ENCODE measurements around the gene MTHFR.
A peak's percentile ranks its signal among the peaks of the same experiment; 100 is the strongest.

The MTHFR gene

DNA sequence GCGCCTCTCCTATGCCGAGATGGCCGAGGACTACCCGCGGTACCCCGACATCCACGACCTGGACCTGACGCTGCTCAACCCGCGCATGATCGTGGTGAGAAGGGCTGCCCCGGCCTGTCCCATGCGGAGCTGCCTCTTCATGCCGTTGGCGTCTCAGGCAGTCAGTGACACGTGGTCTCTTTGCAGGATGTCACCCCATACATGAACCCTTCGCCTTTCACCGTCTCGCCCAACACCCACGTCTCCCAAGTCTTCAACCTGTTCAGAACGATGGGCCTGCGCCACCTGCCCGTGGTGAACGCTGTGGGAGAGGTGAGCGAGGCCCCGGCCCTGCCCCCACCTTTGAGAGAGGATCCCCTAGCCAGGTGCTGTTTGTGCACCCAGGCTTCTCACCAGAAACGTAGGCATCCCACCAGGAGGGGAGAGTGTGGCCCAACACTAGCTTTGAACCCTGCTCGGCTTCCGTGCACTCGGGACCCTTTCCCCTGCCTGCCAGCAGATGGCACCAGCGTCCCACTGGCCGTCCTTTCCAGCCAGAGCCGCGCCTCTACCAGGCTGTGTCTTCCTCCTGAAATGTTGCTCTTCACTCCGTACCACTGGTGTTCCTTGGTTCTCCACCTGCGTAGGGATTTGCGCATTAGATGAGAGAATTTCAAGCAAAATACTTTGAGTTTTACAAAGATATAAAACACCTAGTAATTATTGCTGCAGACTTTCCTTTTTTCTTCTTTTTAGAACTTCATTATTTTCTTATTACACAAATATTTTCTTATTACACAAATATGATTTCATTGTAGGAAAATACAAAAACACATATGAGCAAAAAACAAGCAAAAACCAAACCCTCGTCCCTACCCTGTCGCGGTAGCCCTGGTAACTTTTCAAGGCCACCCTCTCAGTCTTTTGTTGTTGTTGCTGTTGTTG is 32.8 kb upstream of the MTHFR start:
- no peak overlapping the region for H3K4me3 Mint-ChIP-seq
- peaks cover 58 to 65% of the 10 kb centered on the region in 2 donors for H3K36me3 Mint-ChIP-seq
- peaks cover 27 to 46% of the 10 kb centered on the region in 2 donors for H3K4me1 Mint-ChIP-seq
- peak; percentile 77 to 82 for ATAC-seq (replicated peaks)
- peak overlapping the region; percentile 80 for H3K27ac Mint-ChIP-seq
- H3K9me3 Mint-ChIP-seq: no peaks in the 10 kb centered on the region
- H3K27me3 Mint-ChIP-seq: no peaks in the 10 kb centered on the region
- peak; percentile 53 for DNase-seq

GRCh38 chr1:11837767-11838348 is 32.1 kb upstream of the MTHFR start:
- DNase-seq: no peak
- no peaks in the 10 kb centered on the region for H3K27me3 Mint-ChIP-seq
- peaks cover 25 to 38% of the 10 kb centered on the region in 2 donors for H3K4me1 Mint-ChIP-seq
- H3K36me3 Mint-ChIP-seq: peaks cover 53 to 63% of the 10 kb centered on the region in 2 donors
- ATAC-seq (replicated peaks): no peak
- no peak overlapping the region for H3K4me3 Mint-ChIP-seq
- H3K27ac Mint-ChIP-seq: peak overlapping the region; percentile 2
- H3K9me3 Mint-ChIP-seq: no peaks in the 10 kb centered on the region

- Mint-ChIP-seq H3K4me1 (peaks cover 21 to 31% of the 10 kb centered on the region in 2 donors), H3K4me3 (no peak overlapping the region), H3K9me3 (no peaks in the 10 kb centered on the region), H3K27me3 (no peaks in the 10 kb centered on the region), H3K36me3 (peaks cover 52 to 64% of the 10 kb centered on the region in 2 donors), H3K27ac (no peak overlapping the region)
- no peak for ATAC-seq (replicated peaks)
- no peak for DNase-seq
Observed at GRCh38 chr1:11836955-11837766, 31.4 kb upstream of the MTHFR start.

DNA sequence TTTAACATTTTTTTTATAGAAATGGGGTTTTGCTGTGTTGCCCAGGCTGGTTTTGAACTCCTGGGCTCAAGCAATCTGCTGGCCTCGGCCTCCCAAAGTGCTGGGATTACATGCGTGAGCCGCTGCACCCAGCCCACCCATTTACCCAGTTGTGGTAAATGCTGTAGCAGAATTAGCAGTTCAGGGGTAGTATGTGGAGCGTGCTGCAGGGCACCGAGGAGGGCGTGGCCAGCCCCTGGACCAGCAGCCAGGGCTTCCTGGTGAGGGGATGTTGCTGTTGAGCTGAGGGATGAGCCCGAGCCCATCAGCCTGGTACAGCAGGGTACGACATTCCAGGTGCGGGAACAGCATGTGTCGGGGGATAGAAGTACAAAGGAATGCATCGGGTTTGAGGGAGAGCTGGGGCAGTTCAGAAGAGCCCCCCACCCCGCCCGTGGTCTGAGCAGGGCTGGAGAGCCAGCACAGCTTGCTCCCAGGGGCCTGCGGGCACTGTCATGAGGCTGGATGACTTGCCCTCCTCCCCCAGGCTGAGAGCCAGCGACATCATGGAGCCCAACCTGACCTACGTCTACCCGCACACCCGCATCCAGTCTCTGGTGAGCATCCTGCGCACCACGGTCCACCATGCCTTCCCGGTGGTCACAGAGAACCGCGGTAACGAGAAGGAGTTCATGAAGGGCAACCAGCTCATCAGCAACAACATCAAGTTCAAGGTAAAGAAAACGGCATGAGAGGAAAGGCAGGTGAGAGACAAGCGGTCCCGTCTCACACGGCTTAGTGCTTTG is 29.9 kb upstream of the MTHFR start:
- Mint-ChIP-seq H3K4me3 (no peak overlapping the region), H3K27me3 (no peaks in the 10 kb centered on the region), H3K27ac (peak overlapping the region; percentile 56), H3K9me3 (no peaks in the 10 kb centered on the region), H3K4me1 (peaks cover 7 to 16% of the 10 kb centered on the region in 2 donors), H3K36me3 (peaks cover 41 to 48% of the 10 kb centered on the region in 2 donors)
- no peak for ATAC-seq (replicated peaks)
- no peak for DNase-seq

GRCh38 chr1:11833900-11834299 is 28.1 kb upstream of the MTHFR start:
- Mint-ChIP-seq H3K36me3 (peaks cover 41 to 46% of the 10 kb centered on the region in 2 donors), H3K27ac (peak overlapping the region; percentile 7), H3K27me3 (no peaks in the 10 kb centered on the region), H3K9me3 (no peaks in the 10 kb centered on the region), H3K4me3 (no peak overlapping the region), H3K4me1 (peaks cover 6 to 15% of the 10 kb centered on the region in 2 donors)
- DNase-seq: no peak
- no peak for ATAC-seq (replicated peaks)

DNA sequence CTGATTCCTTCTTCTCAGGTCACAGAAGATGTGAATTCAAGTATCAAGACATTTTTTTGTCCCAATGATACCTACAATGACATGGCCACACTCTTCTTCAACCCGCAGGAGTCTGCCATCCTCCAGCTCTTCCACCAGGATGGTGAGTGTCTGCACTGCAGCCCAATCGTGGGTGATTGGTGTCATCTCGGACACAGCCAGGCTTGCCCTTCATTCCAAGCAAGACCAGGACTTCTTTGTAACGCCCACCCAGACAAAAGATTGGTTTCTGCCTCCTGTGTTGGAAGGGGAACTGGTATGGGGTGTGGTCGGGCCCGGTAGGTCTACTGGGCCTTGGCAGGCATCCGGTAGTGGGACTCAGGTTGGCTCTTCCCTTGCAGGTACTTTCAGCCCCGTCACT is 27.7 kb upstream of the MTHFR start:
- DNase-seq (no peak), ATAC-seq (replicated peaks) (no peak)
- H3K4me3 Mint-ChIP-seq: no peak overlapping the region
- peaks cover 40 to 46% of the 10 kb centered on the region in 2 donors for H3K36me3 Mint-ChIP-seq
- no peak overlapping the region for H3K27ac Mint-ChIP-seq
- no peaks in the 10 kb centered on the region for H3K27me3 Mint-ChIP-seq
- H3K4me1 Mint-ChIP-seq: peaks cover 3 to 12% of the 10 kb centered on the region in 2 donors
- no peaks in the 10 kb centered on the region for H3K9me3 Mint-ChIP-seq

DNA sequence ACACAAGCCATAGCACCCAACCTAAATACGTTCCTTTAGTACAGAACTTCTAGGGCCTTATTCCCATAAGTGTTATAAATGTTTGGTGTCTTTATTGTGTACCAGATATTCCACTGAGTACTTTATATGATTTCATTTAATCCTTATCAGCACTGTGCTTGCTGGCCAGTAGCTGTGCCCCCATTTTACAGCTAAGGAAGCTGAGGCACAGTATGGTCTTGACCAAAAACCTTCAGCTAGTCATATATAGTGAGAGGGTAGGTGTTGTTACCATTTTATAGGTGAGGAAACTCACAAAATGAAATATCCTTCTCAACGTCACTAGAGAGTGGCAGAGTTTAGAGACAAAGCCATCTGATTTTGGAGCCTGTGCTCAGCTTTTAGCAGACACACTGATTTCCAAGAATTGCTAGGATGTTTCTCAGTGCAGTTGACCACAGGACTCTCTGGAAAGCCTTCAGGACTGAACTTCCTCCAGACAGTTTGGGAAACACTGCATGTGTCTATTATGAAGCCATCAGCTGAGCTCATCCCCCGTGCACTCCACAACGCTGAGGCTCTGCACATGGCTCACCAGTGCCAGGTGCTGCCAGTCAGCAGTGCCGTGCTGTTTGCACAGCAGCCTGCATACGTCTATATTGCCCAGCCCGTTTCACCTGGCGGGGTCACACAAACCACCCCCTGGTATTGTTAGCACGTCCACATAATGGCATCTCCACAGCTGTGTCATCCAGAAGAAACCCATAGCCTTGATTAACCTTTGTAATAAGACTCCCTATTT is 26.4 kb upstream of the MTHFR start:
- no peaks in the 10 kb centered on the region for H3K9me3 Mint-ChIP-seq
- H3K4me3 Mint-ChIP-seq: no peak overlapping the region
- H3K27me3 Mint-ChIP-seq: no peaks in the 10 kb centered on the region
- H3K4me1 Mint-ChIP-seq: peaks cover 2 to 6% of the 10 kb centered on the region in 2 donors
- DNase-seq: no peak
- peak overlapping the region; percentile 37 for H3K27ac Mint-ChIP-seq
- ATAC-seq (replicated peaks): no peak
- peaks cover 40 to 46% of the 10 kb centered on the region in 2 donors for H3K36me3 Mint-ChIP-seq

DNA sequence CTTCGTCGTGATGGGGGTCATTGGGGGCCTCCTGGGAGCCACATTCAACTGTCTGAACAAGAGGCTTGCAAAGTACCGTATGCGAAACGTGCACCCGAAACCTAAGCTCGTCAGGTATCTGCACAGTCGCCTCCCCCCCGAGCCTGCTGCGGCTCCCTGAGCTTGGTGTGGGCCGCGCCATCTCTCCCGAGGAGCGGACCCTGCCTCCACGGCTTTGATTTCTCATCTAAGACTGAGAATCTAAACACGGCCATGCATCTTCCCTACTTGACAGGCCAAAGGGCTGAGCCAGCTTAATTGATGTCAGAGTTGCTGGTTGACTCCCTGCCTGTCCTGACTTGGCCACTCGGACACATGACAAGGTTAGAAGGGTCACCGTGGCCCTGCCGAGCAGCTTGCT is 22.7 kb upstream of the MTHFR start:
- Mint-ChIP-seq H3K27me3 (no peaks in the 10 kb centered on the region), H3K36me3 (peaks cover 38 to 53% of the 10 kb centered on the region in 2 donors), H3K4me3 (peak overlapping the region in 1 of 2 donors; percentile 33), H3K4me1 (peaks cover 1 to 6% of the 10 kb centered on the region in 2 donors), H3K27ac (peak overlapping the region; percentile 62), H3K9me3 (no peaks in the 10 kb centered on the region)
- no peak for ATAC-seq (replicated peaks)
- no peak for DNase-seq

DNA sequence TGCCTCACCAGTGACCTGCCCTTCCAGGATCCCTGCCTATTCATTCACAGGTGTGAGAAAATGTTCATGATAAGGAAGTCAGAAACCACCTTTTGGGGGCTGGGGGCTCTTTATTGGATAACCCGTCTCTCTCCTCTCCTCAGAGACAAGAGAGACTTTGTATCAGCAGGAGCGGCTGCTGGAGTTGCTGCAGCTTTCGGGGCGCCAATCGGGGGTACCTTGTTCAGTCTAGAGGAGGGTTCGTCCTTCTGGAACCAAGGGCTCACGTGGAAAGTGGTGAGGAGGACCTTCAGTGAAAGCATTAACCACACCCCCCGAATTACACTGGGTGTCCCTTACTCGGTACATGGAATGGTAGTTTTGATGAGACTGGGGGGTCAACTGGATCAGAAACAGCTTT is 21.2 kb upstream of the MTHFR start:
- Mint-ChIP-seq H3K36me3 (peaks cover 40 to 50% of the 10 kb centered on the region in 2 donors), H3K4me3 (no peak overlapping the region), H3K9me3 (no peaks in the 10 kb centered on the region)

DNA sequence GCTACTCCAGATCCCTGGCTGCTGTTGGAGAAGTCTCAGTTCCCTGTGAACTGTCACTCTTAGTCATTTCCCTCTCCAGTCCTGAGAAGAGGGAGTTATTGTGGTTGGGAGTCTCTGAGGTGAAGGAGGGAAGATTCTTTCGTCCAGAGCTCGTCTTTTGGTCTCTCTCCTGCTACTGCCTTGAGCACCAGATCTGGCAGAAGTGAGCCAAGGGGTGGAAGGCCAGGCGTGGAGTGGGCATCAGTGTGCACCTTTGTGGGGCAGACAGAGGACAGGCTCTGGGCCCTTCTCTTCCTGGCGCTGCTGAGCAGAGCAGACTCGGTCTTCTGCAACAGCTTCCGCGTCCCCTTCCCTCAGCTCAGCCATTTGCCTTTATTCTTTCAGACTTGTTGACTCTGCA is 19.4 kb upstream of the MTHFR start:
- Mint-ChIP-seq H3K4me3 (no peak overlapping the region), H3K27me3 (no peaks in the 10 kb centered on the region), H3K36me3 (peaks cover 45 to 64% of the 10 kb centered on the region in 2 donors), H3K9me3 (no peaks in the 10 kb centered on the region), H3K4me1 (peaks cover 4 to 14% of the 10 kb centered on the region in 2 donors), H3K27ac (no peak overlapping the region)
- ATAC-seq (replicated peaks) (no peak), DNase-seq (no peak)

More for the DNA sequence above, 21.2 kb upstream of the MTHFR start:
- H3K4me1 Mint-ChIP-seq: peaks cover 4 to 6% of the 10 kb centered on the region in 2 donors
- DNase-seq (no peak), ATAC-seq (replicated peaks) (no peak)
- no peak overlapping the region for H3K27ac Mint-ChIP-seq
- H3K27me3 Mint-ChIP-seq: no peaks in the 10 kb centered on the region

DNA sequence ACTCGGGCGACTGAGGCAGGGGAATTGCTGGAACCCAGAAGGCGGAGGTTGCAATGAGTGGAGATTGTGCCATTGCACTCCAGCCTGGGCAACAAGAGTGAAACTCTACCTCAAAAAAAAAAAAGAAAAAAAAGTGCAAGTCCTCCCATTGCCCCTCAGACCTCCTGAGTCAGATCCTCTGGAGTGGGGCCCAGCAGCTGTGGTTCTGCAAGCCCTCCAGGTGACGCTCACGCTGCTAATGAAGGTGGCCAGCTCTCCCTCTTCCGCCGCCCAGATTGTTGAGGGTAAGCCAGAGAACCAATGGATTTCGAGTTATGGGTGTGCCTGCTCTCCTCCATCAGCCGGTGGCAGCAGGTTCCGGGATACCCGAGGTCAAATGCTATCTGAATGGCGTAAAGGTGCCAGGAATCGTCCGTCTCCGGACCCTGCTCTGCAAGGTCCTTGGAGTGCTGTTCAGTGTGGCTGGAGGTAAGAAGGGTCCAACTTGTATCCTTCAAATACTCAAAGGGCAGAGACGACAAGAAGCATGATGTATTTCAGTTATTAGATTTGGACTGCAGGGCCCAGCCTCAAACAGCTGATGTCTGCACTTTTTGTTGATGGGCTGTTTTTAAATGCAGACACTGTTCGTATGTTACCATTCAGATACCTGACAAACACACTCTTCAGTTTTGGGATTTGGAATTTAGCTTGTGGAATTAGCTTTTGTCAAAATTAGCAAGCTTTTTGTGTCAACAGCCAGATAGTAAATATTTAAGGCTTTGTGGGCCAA is 17.8 kb upstream of the MTHFR start:
- no peak for ATAC-seq (replicated peaks)
- H3K9me3 Mint-ChIP-seq: no peaks in the 10 kb centered on the region
- no peak overlapping the region for H3K27ac Mint-ChIP-seq

GRCh38 chr1:11822091-11822490 is 16.3 kb upstream of the MTHFR start:
- no peak for DNase-seq
- Mint-ChIP-seq H3K4me1 (peaks cover 9 to 17% of the 10 kb centered on the region in 2 donors), H3K9me3 (no peaks in the 10 kb centered on the region), H3K4me3 (no peak overlapping the region), H3K27ac (peak overlapping the region; percentile 1), H3K27me3 (no peaks in the 10 kb centered on the region), H3K36me3 (peaks cover 44 to 59% of the 10 kb centered on the region in 2 donors)
- ATAC-seq (replicated peaks): no peak

More for the DNA sequence above, 17.8 kb upstream of the MTHFR start:
- Mint-ChIP-seq H3K4me1 (peaks cover 6 to 17% of the 10 kb centered on the region in 2 donors), H3K27me3 (no peaks in the 10 kb centered on the region), H3K4me3 (no peak overlapping the region), H3K36me3 (peaks cover 46 to 65% of the 10 kb centered on the region in 2 donors)
- no peak for DNase-seq
